Activated CD8-positive, alpha-beta memory T cell treated with anti-CD3 and anti-CD28 coated beads for 48 hours (primary cell): ENCODE measurements around the gene MFSD2B.
"Not testable (repeated sequence)": the region's sequence is repeated elsewhere in the genome, so short reads cannot be mapped to it uniquely, and the experiment has no call there.

ENCODE experiments used
- DNase-seq, 3 experiments: peaks; one replicate each; pipeline ENCODE4 v3.0.0-alpha.2; 2020; ENCODE audit warnings: low read depth in 2 of 3, low spot score in 2 of 3

MFSD2B gene, protein sequence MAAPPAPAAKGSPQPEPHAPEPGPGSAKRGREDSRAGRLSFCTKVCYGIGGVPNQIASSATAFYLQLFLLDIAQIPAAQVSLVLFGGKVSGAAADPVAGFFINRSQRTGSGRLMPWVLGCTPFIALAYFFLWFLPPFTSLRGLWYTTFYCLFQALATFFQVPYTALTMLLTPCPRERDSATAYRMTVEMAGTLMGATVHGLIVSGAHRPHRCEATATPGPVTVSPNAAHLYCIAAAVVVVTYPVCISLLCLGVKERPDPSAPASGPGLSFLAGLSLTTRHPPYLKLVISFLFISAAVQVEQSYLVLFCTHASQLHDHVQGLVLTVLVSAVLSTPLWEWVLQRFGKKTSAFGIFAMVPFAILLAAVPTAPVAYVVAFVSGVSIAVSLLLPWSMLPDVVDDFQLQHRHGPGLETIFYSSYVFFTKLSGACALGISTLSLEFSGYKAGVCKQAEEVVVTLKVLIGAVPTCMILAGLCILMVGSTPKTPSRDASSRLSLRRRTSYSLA

DNA sequence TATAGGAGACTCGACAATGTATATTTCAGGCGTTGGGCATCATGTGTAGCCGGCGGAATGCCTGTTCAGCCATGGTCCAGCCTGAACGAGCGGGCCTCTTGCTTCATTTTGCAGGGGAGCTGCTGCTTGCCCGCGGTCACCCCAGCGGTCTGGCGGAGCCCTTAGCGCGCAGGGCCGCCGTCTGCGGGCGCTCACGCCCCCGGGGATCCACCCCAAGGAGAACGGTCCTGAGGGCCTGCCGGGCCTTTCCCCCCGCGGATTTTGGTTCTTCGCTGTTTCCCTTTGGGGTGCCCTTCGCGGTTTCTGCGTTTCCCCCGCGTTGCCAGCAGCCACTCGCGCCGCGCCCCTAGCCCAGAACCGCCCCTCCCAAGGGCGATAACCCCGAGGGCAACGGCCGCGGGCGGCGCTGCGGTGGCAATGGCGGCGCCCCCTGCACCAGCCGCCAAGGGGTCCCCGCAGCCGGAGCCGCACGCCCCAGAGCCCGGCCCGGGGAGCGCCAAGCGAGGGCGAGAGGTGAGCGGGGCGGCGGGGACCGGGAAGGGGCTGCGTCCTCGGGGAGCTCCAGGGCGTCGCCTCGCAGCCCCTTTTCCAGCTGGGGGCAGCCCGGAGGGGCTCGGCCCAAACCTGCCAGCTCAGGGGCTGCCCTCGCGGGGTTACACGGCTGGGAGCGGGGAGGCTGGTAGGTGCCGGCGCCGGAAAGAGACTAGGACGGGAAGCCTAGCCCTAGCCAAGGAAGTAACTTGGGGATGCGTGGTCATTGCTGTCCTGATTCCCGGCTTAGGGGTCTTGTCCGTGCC is at the start of gene MFSD2B:
Gene MFSD2B, plus strand, starts transcription at position 406 of the 797 bp plus-strand sequence. Its CDS starts 12 bp downstream, at position 418.
- no peak for DNase-seq

DNA sequence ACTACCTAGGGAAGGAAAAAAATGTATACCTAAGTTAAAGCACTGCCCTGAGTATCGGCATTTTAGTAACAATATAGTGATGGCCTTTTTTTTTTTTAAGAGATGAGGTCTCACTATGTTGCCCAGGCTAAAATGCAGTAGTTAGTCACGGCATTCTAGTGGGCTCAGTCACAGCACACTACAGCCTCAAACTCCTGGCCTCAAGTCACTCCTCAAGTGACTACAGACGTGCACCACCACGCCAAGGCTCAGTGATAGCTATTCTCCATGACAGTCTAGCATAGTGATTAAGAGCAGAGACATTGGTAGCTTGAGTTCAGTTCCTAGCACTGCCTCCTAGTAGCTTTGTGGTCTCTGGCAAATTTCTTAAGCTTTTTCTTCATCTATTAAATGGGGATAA is 42.0 kb upstream of the MFSD2B start:
- DNase-seq: no peak

DNA sequence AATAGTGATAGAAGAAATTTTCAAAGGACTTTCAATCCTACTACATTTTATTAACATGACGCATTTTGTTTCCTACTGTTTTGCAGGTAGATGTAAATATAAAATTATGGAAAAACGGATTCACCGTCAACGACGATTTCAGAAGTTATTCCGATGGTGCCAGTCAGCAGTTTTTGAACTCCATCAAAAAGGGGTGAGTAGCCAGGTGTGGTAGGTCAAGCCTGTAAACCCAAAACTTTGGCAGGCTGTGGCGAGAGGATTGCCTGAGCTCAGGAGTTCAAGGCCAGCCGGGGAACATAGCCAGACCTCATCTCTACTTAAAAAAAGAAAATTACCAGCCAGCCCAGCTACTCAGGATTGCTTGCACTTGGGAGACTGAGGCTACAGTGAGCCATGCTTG is 33.0 kb upstream of the MFSD2B start:
- no peak for DNase-seq

DNA sequence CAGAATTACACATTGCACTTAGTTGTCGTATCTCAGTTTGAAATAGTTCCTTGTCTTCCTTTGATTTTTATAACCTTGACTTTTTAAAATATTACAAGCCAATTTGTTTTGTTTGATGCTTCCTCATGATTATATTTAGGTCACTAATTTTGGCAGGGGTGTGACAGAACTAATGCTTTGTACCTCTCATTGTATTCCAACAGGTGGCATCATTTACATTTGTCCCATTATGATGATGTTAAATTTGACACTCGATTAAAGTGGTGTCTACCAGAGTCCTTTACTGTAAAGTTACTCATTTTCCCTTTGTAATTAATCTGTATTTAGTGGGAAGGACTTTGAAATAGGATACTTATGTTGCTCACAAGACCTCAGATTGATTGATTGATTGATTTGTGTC is 21.5 kb upstream of the MFSD2B start:
- DNase-seq: no peak

DNA sequence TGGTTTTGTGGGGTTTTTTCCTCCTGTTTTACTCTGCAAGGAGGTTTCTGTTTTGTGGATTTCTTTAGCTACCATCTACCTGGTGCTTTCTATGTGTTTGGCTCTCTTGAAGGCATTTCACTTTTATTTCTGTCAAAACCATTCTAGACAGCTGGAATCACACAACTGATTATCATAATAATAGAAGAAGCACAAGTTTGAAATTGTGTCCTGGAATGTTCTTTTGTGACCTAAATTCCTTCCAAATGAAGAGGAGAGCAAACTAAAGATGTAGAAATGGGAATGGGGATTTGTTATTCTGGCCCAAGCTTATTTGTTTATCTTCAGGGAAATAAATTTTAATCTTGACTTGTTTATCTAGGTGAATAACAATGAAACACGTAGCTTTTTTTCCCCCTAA is 17.0 kb upstream of the MFSD2B start:
- DNase-seq: no peak

DNA sequence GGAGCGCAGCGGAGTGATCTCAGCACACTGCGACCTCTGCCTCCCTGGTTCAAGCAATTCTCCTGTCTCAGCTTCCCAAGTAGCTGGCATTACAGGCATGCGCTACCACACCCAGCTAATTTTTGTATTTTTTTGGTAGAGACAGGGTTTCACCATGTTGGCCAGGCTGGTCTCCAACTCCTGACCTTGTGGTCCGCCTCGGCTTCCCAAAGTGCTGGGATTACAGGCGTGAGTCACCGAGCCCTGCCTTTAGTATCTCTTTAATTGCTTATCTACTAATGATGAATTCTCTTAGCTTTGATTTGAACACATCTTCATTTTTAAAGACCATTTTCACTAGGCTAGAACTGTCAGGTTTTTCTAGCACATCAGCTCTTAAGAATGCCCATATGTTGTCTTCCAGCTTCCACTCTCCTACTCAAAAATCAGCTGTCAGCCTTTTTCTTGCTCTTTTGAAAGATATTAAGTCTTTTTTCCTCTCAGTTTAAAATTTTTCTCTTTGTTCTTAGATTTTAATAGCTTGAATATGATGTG is 16.1 kb upstream of the MFSD2B start:
- no peak for DNase-seq

DNA sequence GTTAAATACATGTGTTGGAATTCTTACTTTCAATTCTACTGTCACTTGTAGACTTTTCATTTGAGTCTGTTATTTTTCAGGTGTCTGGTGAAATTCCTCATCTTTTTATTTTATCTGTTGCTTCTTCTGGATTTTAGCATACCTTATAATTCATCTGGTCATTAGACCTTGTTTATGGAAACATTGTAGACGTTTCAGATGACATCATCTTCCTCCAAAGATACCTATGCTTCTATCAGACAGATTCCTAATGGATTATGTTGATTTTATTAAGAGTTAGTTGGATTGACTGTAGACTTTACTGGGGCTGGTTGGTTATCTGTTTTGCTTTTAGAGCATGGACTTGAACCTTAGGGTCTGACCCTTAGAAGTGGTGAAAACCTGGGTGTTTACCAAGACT is 15.3 kb upstream of the MFSD2B start:
- DNase-seq: no peak

DNA sequence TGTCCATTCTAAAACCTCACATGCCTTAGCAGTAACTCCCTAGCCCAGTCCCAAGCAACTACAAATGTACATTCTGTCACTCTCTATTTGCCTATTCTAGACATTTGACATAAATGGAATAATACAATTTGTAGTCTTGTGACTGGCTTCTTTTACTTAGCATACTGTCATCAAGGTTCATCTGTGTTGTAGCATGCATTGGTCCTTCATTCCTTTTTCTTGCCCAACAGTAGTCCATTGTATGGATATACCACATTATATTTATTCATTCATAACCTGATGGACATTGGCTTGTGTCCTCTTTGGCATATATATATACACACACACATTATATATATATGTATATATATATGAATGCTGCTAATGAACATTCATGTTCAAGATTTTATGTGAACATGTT is 2.2 kb upstream of the MFSD2B start:
- no peak for DNase-seq

DNA sequence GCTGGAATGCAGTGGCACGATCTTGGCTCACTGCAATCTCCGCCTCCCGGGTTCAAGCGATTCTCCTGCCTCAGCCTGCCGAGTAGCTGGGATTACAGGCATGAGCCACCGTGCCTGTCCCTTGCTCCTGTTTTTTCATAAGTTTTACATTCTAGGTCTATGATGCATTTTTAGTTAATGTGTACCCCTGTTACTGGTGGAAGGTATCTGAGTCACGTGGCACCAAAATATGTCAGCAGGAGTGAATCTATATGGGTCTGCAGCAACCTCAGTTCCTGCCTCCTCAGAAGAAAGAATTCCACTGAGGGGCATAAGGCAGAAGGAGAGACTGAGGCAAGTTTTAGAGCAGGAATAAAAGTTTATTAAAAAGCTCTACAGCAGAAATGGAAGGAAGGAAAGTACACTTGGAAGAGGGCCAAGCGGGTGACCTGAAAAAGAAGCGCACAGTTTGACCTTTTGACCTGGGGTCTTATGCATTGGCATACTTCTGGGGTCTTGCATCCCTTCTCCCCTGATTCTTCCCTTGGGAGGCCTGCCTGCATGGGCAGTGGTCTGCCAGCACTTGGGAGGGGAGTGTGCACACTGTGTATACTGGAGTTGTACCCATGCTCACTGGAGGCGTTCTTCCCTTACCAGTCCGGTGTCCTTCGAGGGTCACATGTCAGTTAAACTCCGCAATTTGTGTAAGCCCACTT is 1.1 kb upstream of the MFSD2B start:
- DNase-seq: no peak

DNA sequence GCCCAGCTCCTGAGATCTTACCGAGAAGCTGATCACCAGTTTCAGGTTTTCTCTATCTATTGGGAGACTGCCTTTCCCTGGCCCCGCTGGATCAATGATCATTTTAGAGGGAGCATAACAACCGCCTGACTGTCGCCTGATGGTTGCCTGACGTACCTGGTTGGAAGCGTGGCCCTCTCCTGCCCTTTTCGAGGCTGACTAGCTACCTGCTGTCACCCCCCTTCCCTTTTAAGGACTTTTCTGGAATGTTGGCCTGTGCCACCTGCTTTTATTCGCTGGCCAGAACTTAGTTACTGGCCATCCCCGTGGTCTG is 562 bp upstream of the MFSD2B start:
- no peak for DNase-seq

DNA sequence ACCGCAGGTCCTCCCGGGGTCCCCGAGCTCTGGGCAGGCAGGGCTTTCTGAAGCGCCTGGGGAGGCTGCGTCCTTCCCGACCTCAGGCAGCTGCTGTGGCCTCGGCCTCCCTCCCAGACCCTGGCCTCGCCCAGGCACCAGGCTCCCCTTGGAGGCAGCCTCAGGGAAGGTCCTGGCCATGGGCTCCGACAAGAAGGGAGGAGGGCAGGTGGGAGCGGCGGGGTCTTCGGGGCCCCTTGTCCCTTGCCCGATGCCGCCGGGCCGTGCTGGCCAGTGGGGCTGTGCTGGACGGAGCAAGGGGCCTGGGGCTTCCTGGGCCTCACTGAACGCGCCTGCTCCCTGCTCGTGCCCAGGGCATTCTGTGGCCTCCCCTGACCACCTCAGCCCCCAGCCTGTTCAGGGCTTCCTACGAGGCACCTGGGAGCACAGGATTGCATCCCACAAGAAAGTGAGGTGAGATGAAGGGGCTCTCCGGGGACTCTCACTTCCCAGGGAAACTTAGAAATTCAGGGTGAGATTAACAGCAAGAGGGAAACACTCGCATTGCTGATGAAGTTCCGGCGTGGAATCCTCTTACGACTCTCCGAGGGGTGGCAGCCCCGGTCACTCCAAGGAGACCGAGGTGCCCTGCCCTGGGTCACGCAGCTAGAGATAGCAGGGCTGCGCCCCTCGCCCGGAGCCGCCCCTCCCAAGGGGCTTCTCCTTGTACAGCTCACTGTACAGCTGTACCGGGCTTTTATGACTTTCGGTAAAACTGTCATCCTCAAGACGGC is 778 bp downstream of the MFSD2B start:
- no peak for DNase-seq

DNA sequence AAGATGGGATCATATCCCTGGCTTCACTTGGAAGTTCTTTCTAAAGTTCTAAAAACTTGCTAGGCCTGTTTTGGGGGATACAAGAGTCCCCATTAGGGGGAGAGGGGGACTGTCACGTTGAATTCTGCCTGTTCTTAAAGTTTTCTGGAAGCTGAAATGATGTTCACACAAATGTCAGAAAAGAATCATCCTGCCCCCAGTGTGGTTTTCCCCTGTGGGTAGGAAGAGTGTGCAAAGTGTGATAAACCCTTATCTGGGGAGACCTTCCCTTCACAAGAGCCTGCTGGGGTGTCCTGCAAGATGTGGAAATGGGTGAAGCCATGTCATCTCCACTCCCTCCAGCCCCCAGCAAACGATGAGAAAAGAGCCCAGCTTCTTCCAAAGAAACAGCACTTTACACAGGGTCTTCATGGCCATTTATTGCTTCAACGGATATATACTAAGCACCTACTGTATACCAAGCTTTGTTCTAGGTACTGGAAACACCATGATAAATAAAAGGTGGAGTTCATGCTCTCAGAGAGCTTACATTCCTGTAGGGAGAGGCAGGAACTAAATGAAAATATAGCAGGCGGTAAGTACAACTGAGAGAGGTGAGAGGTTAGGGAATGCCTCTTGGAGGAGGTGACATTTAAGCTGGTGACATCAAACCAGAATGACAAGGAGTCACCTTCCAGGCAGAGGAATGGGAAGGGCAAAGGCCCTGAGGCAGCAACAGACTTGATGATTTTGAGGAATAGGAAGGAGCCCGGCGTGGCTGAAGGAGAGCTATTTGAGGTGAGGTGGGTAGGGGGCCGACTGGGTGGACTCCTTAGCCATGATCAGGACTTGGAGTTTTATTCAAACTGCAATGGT is 1.6 kb downstream of the MFSD2B start:
- no peak for DNase-seq

DNA sequence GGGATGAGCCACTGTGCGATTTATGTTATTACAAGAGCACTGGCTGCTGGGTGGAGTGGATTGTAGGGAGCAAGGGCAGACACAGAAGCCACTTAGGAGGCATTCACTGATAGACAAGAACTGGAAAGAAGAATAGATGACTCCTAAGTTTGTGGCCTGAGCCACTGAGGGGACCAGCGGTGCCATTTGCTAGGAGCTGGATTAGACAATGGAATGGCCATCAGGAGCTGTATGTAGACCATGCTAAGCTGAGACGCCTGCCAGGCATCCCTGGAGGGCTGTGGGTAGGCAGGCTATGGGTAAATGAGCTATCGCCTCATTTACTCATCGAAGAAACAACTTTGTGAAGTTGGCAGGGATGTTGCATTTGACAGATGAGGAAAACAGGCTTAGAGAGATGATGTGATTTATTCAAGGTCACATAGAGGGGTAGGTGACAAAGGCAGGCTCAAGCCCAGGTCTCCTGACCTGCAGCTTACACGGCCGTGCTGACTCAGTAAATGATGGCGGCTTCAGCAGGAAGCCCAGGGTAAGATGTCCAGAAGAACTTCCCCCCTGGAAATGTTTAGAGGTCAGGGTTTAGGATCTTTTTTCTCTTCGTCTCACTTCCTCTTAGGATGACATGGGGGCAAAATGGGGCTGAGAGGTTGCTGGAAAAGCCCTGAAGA is 2.8 kb downstream of the MFSD2B start:
- DNase-seq: no peak

DNA sequence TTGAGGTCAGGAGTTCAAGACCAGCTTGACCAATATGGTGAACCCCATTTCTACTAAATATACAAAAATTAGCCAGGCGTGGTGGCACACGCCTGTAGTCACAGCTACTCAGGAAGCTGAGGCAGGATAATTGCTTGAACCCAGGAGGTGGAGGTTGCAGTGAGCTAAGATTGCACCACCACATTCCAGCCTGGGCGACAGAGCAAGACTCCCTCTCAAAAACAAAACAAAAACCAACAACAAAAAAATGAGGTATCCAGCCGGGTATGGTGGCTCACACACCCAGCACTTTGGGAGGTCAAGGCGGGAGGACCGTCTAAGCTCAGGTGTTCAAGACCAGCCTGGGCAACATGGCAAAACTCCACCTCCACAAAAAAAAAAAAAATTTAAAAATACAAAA is 5.0 kb downstream of the MFSD2B start:
- DNase-seq: not testable (repeated sequence)

DNA sequence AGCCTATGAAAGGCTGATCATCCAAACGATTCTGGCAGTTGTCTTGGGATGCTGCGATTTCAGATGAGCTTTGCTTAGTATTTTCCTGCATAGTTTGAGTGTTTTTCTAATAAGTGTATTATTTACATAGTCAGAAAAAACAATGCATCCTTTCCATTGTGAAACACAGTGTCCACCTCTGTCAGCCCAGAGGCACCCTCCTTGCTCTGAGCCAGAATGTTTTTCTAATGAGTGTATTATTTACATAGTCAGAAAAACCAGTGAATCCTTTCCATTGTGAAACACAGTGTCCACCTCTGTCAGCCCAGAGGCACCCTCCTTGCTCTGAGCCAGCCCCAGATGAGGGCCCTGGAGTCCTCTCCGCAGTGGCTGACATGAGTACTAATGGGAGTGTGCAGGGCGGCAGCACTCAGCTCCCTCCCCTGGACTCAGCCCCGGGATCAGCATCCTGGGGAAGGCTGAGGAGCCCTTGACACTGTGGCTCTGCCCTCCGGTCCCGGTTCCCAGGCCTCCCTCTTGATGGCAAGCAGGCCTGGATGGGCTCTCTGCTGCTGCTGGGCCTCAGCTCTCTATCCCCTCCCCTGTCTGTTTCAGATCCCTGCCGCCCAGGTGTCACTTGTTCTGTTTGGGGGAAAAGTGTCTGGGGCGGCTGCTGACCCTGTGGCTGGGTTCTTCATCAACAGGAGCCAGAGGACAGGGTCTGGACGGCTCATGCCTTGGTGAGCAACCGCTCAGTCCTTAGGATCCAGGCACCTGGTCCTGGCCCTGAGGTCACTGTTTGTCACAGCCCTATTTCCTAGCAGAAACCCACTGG is 5.9 kb downstream of the MFSD2B start:
- DNase-seq: no peak

DNA sequence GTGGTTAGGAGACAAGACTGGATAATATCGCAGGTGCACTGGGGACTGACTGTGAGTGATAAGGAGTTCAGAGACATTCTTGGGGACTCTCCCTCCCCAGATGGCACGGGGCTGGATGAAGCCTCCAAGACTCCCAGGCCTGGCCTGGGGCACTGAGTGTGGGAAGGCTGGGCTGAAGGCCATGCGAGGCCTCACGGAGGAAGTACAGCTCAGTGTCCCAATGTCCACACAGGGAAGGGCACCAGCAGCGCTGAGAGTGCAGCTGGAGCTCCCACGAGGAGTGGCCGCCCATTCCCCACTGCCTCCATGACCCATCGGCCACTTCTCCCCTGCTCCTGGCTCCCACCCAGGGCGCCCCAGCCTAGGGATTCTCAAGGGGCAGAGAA is 6.5 kb downstream of the MFSD2B start:
- DNase-seq: no peak

DNA sequence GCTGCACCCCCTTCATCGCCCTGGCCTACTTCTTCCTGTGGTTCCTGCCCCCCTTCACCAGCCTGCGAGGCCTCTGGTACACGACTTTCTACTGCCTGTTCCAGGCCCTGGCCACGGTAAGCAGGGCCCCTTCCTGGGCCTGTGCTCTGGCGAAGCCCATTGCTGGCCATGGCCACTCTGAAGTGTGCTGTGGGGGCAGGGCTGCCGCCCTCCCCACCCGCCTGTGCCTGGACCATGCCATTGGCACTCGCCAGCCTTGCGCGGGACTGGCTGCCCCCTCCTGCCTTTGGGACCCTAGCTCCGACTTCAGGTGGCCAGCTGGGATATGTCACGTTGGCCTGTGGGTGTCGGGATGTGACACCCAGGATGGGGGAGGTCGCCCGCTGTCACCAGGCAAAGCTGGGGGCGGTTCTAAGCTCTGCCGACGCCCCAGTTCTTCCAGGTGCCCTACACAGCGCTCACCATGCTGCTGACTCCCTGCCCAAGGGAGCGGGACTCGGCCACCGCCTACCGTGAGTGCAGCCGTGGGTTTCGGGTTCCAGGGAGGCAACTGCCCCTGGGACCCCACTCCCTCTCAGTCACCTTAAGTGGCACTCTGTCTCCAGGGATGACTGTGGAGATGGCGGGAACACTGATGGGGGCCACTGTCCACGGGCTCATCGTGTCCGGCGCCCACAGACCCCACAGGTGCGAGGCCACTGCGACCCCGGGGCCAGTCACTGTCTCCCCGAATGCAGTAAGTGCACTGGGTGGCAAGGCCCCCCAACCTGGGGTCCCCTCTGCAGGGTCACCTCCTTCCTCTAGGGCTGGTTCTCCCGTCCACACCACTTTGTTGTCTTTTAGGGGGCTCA is 7.2 kb downstream of the MFSD2B start:
- DNase-seq: no peak

DNA sequence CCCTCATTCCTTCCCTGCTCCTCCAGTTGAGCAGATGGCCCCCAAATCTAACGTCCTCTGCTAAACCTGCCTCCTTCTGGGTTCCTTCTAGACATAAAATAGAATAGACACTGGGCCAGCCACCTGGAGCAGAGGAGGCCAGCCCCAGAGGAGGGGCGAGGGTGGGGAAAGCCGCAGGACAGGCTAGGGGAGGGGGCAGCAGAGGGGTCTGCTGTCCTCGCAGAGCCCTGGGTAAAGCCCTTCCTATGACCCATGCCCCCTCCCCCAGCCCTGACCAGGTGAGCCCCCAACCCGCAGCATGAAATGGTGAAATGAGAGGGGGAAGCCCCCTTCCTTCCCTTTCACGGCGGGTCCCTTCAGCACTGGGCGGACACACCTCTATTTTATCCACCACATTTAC is 7.8 kb downstream of the MFSD2B start:
- no peak for DNase-seq
